ENCODE data around the gene COG6.

GRCh38 chr13:39632994-39633393 lies 22.5 kb upstream of the COG6 start:
- TF ChIP-seq CTCF (IDR thresholded peaks at IDR 0.05) (no peak), POLR2AphosphoS5 (IDR thresholded peaks at IDR 0.05) (no peak), POLR2A (IDR thresholded peaks at IDR 0.05) (no peak)
